Measurements from ENCODE around the gene CADM2.
"Not testable (repeated sequence)": the region's sequence is repeated elsewhere in the genome, so short reads cannot be mapped to it uniquely, and the experiment has no call there.

Gene CADM2

DNA sequence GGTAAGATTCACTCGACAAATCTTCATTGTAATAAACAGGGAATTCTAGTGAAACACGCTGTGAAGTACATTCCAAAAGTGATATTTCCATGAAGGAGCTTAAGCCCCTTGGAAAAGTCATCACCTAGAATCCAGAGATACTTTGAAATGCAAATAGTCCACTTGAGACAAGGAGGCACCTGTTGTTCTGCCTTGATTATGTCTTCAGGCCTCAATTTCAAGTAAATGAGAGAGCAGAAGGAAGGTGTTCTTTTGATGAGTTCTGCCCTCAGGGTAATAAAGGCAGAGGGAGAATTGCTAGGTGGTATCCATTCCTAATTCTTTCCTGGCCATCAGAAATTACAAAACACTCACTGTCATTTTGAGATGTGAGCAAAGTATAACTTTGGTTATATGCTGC, 162.1 kb downstream of the CADM2 start:
- Histone ChIP-seq H3K36me3 (ENCODE audit: control insufficient read depth, insufficient read depth, low read length) (no peaks in the 10 kb centered on the region), H3K27ac (ENCODE audit: low read depth, low read length) (no peak overlapping the region), H3K9ac (ENCODE audit: low read length) (no peak overlapping the region), H3K4me1 (ENCODE audit: control insufficient read depth, insufficient read depth, low read length) (no peaks in the 10 kb centered on the region), H3K4me3 (ENCODE audit: low read length) (no peak overlapping the region), H3K27me3 (ENCODE audit: control insufficient read depth, insufficient read depth, low read length) (no peaks in the 10 kb centered on the region)

DNA sequence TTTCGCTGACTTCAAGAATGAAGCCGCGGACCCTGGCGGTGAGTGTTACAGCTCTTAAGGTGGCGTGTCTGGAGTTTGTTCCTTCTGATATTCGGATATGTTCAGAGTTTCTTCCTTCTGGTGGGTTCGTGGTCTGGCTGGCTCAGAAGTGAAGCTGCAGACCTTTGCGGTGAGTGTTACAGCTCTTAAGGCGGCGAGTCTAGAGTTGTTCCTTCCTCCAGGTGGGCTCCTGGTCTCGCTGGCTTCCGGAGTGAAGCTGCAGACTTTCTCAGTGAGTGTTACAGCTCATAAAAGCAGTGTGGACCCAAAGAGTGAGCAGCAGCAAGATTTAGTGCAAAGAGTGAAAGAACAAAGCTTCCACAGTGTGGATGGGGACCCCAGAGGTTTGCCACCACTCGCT, 174.1 kb downstream of the CADM2 start:
- H3K27me3 ChIP-seq (ENCODE audit: control insufficient read depth, insufficient read depth, low read length); H3K36me3 ChIP-seq (ENCODE audit: control insufficient read depth, insufficient read depth, low read length); H3K4me3 ChIP-seq (ENCODE audit: low read length); H3K9ac ChIP-seq (ENCODE audit: low read length); H3K27ac ChIP-seq (ENCODE audit: low read depth, low read length); H3K4me1 ChIP-seq (ENCODE audit: control insufficient read depth, insufficient read depth, low read length): not testable (repeated sequence)

DNA sequence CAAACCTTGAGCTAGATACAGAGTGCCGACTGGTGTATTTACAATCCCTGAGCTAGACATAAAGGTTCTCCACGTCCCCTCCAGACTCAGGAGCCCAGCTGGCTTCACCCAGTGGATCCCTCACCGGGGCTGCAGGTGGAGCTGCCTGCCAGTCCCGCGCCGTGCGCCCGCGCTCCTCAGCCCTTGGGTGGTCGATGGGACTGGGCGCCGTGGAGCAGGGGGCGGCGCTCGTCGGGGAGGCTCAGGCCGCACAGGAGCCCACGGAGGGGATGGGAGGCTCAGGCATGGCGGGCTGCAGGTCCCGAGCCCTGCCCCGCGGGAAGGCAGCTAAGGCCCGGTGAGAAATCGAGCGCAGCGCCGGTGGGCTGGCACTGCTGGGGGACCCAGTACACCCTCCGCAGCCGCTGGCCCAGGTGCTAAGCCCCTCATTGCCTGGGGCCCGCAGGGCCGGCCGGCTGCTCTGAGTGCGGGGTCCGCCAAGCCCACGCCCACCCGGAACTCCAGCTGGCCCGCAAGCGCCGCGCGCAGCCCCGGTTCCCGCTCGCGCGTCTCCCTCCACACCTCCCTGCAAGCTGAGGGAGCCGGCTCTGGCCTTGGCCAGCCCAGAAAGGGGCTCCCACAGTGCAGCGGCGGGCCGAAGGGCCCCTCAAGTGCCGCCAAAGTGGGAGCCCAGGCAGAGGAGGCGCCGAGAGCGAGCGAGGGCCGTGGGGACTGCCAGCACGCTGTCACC, 175.1 kb downstream of the CADM2 start:
- H3K4me1 ChIP-seq (ENCODE audit: control insufficient read depth, insufficient read depth, low read length); H3K4me3 ChIP-seq (ENCODE audit: low read length); H3K27ac ChIP-seq (ENCODE audit: low read depth, low read length); H3K9ac ChIP-seq (ENCODE audit: low read length); H3K36me3 ChIP-seq (ENCODE audit: control insufficient read depth, insufficient read depth, low read length); H3K27me3 ChIP-seq (ENCODE audit: control insufficient read depth, insufficient read depth, low read length): not testable (repeated sequence)

DNA sequence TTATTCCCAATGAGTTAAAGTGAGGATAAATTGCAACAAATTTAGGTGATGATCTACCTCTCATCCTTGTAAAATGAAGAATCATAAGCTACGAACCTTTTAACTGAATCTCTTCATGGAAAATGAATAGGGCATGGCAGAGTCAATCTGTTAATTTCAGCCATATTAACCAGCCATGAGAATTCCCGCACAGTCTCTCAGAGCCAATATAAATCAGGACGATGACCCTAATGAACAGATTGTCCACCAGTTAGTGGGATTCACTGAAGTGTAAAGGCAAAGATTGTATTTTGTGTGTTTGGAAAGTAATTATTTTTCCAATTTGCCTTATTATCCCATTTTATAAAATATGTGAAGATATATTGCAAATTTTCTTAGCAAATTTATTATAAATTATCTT, 183.8 kb downstream of the CADM2 start:
- Histone ChIP-seq H3K4me1 (ENCODE audit: control insufficient read depth, insufficient read depth, low read length) (no peaks in the 10 kb centered on the region), H3K27me3 (ENCODE audit: control insufficient read depth, insufficient read depth, low read length) (no peaks in the 10 kb centered on the region), H3K36me3 (ENCODE audit: control insufficient read depth, insufficient read depth, low read length) (no peaks in the 10 kb centered on the region), H3K27ac (ENCODE audit: low read depth, low read length) (no peak overlapping the region), H3K9ac (ENCODE audit: low read length) (no peak overlapping the region), H3K4me3 (ENCODE audit: low read length) (no peak overlapping the region)

DNA sequence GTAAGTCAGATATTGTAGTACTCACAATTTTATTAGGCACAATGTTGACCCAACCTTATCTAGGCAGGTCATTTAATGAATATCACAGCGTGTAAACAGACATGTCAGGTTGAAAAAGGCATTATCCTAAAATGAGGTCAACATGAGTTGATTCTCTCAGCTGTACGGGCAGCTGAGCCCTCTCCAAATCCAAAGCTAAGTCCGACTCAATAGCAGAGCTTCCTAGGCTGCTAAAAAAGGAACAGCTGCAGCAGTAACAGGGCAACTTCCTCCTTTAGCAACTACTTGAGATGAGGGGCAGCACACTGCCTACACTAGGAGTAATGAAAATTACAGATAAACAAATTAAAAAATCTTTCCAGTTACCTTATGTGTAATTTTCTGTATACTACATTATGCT, 189.2 kb downstream of the CADM2 start:
- H3K27ac ChIP-seq (ENCODE audit: low read depth, low read length), result no peak overlapping the region
- no peak overlapping the region for H3K9ac ChIP-seq (ENCODE audit: low read length)
- H3K36me3 ChIP-seq (ENCODE audit: control insufficient read depth, insufficient read depth, low read length), result no peaks in the 10 kb centered on the region
- H3K4me3 ChIP-seq (ENCODE audit: low read length), result no peak overlapping the region
- no peaks in the 10 kb centered on the region for H3K27me3 ChIP-seq (ENCODE audit: control insufficient read depth, insufficient read depth, low read length)
- no peaks in the 10 kb centered on the region for H3K4me1 ChIP-seq (ENCODE audit: control insufficient read depth, insufficient read depth, low read length)

DNA sequence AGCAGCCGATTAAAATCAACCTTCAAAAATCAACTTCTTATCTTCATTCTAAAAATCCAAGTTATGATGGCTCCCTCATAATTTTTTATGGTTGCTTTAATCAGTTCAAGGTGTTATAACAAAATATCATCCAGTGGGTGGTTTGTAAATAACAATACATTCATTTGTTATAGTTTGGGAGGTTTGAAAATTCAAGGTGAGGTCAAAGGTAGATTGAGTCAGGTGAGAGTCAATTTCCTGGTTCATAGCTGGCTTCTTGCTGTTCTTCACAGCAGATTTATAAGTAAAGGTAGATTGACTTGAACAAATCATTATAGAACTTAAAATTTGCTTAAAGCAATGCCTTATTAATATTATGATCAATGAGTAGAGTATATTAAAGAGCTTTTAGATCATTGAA, 192.8 kb downstream of the CADM2 start:
- H3K4me3 ChIP-seq (ENCODE audit: low read length), result no peak overlapping the region
- no peaks in the 10 kb centered on the region for H3K36me3 ChIP-seq (ENCODE audit: control insufficient read depth, insufficient read depth, low read length)
- H3K4me1 ChIP-seq (ENCODE audit: control insufficient read depth, insufficient read depth, low read length), result no peaks in the 10 kb centered on the region
- no peak overlapping the region for H3K9ac ChIP-seq (ENCODE audit: low read length)
- no peak overlapping the region for H3K27ac ChIP-seq (ENCODE audit: low read depth, low read length)
- no peaks in the 10 kb centered on the region for H3K27me3 ChIP-seq (ENCODE audit: control insufficient read depth, insufficient read depth, low read length)

DNA sequence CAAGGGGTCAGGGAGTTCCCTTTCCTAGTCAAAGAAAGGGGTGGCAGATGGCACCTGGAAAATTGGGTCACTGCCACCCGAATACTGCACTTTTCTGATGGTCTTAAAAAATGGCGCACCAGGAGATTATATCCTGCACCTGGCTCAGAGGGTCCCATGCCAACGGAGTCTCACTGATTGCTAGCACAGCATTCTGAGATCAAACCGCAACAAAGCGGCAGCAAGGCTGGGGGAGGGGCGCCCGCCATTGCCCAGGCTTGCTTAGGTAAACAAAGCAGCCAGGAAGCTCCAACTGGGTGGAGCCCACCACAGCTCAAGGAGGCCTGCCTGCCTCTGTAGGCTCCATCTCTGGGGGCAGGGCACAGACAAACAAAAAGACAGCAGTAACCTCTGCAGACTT, 194.5 kb downstream of the CADM2 start:
- H3K27me3 ChIP-seq (ENCODE audit: control insufficient read depth, insufficient read depth, low read length); H3K36me3 ChIP-seq (ENCODE audit: control insufficient read depth, insufficient read depth, low read length); H3K9ac ChIP-seq (ENCODE audit: low read length); H3K4me3 ChIP-seq (ENCODE audit: low read length); H3K4me1 ChIP-seq (ENCODE audit: control insufficient read depth, insufficient read depth, low read length); H3K27ac ChIP-seq (ENCODE audit: low read depth, low read length): not testable (repeated sequence)

DNA sequence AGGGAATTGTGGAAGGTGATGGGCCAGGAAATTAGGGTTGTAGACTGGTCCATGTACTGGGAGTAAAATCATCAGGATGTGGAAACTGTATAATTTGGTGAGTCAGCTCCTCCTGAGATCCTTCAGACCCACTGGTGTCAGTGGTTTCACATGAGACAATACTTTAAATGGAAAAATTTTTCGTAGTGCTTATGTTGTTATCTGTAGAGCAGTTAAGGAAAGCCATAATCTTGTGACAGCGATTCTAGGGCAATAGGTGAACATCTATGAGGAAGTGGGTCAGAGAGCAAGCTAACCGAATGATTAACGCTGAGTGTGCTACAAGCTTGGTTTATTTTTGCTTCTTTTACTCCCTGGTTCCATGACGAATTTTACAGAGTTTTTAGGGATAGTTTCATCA, 200.6 kb downstream of the CADM2 start:
- Histone ChIP-seq H3K9ac (ENCODE audit: low read length) (no peak overlapping the region), H3K4me3 (ENCODE audit: low read length) (no peak overlapping the region), H3K27ac (ENCODE audit: low read depth, low read length) (no peak overlapping the region), H3K27me3 (ENCODE audit: control insufficient read depth, insufficient read depth, low read length) (no peaks in the 10 kb centered on the region), H3K36me3 (ENCODE audit: control insufficient read depth, insufficient read depth, low read length) (no peaks in the 10 kb centered on the region), H3K4me1 (ENCODE audit: control insufficient read depth, insufficient read depth, low read length) (no peaks in the 10 kb centered on the region)

DNA sequence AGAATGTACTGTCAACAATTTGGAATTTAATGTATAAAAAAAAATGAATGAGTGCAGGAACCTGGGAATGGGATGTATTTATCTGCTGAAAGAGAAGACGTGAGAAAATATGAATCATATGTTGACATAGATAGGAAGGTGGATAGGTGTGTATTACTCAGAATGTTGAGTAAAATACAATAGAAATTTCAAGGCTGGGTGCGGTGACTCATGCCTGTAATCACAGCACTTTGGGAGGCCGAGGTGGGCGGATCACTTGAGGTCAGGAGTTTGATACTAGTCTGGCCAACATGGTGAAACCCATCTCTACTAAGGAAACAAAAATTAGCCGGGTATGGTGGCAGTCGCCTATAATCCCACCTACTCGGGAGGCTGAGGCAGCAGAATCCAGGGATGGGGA, 202.8 kb downstream of the CADM2 start:
- H3K9ac ChIP-seq (ENCODE audit: low read length), result no peak overlapping the region
- no peaks in the 10 kb centered on the region for H3K4me1 ChIP-seq (ENCODE audit: control insufficient read depth, insufficient read depth, low read length)
- H3K4me3 ChIP-seq (ENCODE audit: low read length), result no peak overlapping the region
- no peaks in the 10 kb centered on the region for H3K36me3 ChIP-seq (ENCODE audit: control insufficient read depth, insufficient read depth, low read length)
- no peaks in the 10 kb centered on the region for H3K27me3 ChIP-seq (ENCODE audit: control insufficient read depth, insufficient read depth, low read length)
- H3K27ac ChIP-seq (ENCODE audit: low read depth, low read length), result no peak overlapping the region

DNA sequence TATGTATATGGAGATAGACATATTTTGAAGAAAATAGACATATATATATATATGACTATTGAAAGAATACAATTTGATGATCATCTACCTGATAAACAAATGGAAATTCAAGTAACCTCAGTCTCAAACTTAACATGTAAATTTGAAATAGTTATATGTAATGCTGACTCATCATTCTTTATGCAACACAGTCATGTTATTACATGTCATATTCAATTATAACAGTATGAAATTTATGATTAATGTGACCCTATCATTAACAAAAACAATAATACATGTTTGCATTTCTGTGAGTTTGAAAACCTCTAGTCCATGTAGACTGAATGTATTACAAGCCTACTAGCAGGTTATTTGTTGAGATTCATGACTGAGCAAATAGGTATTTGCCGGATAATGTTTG, 204.1 kb downstream of the CADM2 start:
- no peak overlapping the region for H3K4me3 ChIP-seq (ENCODE audit: low read length)
- H3K9ac ChIP-seq (ENCODE audit: low read length), result no peak overlapping the region
- no peaks in the 10 kb centered on the region for H3K4me1 ChIP-seq (ENCODE audit: control insufficient read depth, insufficient read depth, low read length)
- no peaks in the 10 kb centered on the region for H3K27me3 ChIP-seq (ENCODE audit: control insufficient read depth, insufficient read depth, low read length)
- no peaks in the 10 kb centered on the region for H3K36me3 ChIP-seq (ENCODE audit: control insufficient read depth, insufficient read depth, low read length)
- H3K27ac ChIP-seq (ENCODE audit: low read depth, low read length), result no peak overlapping the region

DNA sequence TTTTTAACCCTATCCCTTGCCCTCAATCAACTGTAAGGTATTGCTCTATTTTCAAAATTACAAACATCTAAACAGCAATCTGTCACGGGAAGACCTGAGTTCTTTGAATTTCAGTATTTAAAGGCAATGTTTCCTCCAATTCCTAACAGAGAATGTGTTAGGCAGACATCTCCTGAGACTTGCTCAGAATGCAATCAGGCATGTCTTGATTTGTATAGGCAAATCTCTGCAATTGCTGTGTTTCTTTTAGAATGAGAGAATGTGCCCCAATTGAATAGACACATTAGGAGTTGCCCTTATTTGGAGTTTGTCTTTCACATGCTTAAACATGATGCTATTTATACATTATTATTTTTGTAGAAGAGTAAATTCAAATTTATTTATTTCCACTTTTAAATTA, 205.6 kb downstream of the CADM2 start:
- no peak overlapping the region for H3K4me3 ChIP-seq (ENCODE audit: low read length)
- H3K27ac ChIP-seq (ENCODE audit: low read depth, low read length), result no peak overlapping the region
- H3K9ac ChIP-seq (ENCODE audit: low read length), result no peak overlapping the region
- no peaks in the 10 kb centered on the region for H3K27me3 ChIP-seq (ENCODE audit: control insufficient read depth, insufficient read depth, low read length)
- no peaks in the 10 kb centered on the region for H3K36me3 ChIP-seq (ENCODE audit: control insufficient read depth, insufficient read depth, low read length)
- H3K4me1 ChIP-seq (ENCODE audit: control insufficient read depth, insufficient read depth, low read length), result no peaks in the 10 kb centered on the region

DNA sequence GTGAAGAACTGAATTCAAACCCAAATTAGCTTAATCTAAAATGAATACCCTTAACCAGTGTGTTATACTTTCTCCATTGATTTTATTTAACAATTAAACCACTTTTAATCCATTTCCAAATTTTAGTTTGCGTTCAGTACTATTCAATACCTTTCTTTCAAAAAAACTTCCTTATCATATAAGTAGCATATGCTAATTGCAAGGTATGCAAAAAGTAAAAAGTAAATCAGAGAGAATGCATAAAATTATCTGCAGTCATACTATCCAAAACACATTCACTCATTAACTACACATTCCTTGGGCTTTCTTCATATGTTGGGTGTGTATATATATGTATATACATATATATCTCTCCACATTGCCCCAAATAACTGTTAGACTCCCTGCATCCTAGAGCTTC, 208.8 kb downstream of the CADM2 start:
- Histone ChIP-seq H3K27ac (ENCODE audit: low read depth, low read length) (no peak overlapping the region), H3K9ac (ENCODE audit: low read length) (no peak overlapping the region), H3K36me3 (ENCODE audit: control insufficient read depth, insufficient read depth, low read length) (no peaks in the 10 kb centered on the region), H3K27me3 (ENCODE audit: control insufficient read depth, insufficient read depth, low read length) (no peaks in the 10 kb centered on the region), H3K4me1 (ENCODE audit: control insufficient read depth, insufficient read depth, low read length) (no peaks in the 10 kb centered on the region), H3K4me3 (ENCODE audit: low read length) (no peak overlapping the region)

DNA sequence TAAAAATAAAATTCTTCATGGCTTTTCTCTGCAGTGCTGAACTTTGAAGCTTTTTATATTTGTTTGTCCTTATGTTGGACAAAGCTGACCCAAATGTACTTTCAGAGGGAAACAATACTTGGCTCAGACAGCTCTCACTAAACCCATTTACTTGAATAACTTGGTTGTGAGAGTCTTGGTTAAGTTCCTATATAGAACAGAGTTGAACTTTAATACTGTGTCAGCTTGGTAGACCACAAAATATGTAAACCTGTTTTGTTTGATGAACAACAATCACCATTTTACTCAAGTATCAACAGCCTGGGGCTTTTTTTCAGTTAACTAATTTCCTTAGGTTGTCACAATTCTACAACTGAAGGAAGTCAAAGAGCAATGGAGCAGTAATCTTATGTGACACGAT, 211.9 kb downstream of the CADM2 start:
- no peak overlapping the region for H3K4me3 ChIP-seq (ENCODE audit: low read length)

More for the DNA sequence above, 211.9 kb downstream of the CADM2 start:
- Histone ChIP-seq H3K4me1 (ENCODE audit: control insufficient read depth, insufficient read depth, low read length) (no peaks in the 10 kb centered on the region), H3K27me3 (ENCODE audit: control insufficient read depth, insufficient read depth, low read length) (no peaks in the 10 kb centered on the region), H3K27ac (ENCODE audit: low read depth, low read length) (no peak overlapping the region), H3K36me3 (ENCODE audit: control insufficient read depth, insufficient read depth, low read length) (no peaks in the 10 kb centered on the region), H3K9ac (ENCODE audit: low read length) (no peak overlapping the region)
